ENCODE results near the gene RFT1. TPM values are rescaled to one million over a fixed set of nuclear protein-coding genes. Genes with fewer than 3 reads are reported as not detected.

The RFT1 gene
- total and polyA plus RNA-seq, 2 of the 13 experiments (the other 11 are each of a cell fraction or from before 2014, with no cell fraction given), result 23.2 to 37.0 TPM

- TF ChIP-seq KIAA2018 (CRISPR knock-in tag; IDR thresholded peaks at IDR 0.05; ENCODE audit: borderline replicate concordance) (no peak), PTBP1 (IDR thresholded peaks at IDR 0.05; ENCODE audit: low read depth, low read length, poor library complexity, severe bottlenecking) (no peak), ONECUT2 (CRISPR knock-in tag; IDR thresholded peaks at IDR 0.05) (no peak), ZNF20 (CRISPR knock-in tag; IDR thresholded peaks at IDR 0.05) (no peak), ZNF567 (CRISPR knock-in tag; IDR thresholded peaks at IDR 0.05; ENCODE audit: borderline replicate concordance) (no peak), ZNF552 (CRISPR knock-in tag; IDR thresholded peaks at IDR 0.05; ENCODE audit: borderline replicate concordance) (no peak), ZKSCAN1 (IDR thresholded peaks at IDR 0.05; ENCODE audit: low read length) (no peak), ZNF639 (CRISPR knock-in tag; conservative IDR thresholded peaks at IDR 0.05) (no peak), RFXANK (CRISPR knock-in tag; IDR thresholded peaks at IDR 0.05) (no peak), PAXIP1 (CRISPR knock-in tag; conservative IDR thresholded peaks at IDR 0.05) (peak; percentile 48), GRHL1 (CRISPR knock-in tag; conservative IDR thresholded peaks at IDR 0.05) (no peak), SUZ12 (IDR thresholded peaks at IDR 0.05; ENCODE audit: low read depth, low read length) (no peak)
These were observed 39.0 kb upstream of the RFT1 start (continued) for GRCh38 chr3:53169045-53169831.
